H9 (cell line): Measurements from ENCODE around the gene ZNF541. TPM values are rescaled to one million over a fixed set of nuclear protein-coding genes. Genes with fewer than 3 reads are reported as not detected.
"Not testable (repeated sequence)": the region's sequence is repeated elsewhere in the genome, so short reads cannot be mapped to it uniquely, and the experiment has no call there.

ENCODE experiments used
- DNase-seq: peaks from one replicate; pipeline ENCODE4 v3.0.0-alpha.2; 2017
- H2AFZ ChIP-seq: one replicate; pipeline ENCODE4 v1.6.1; 2013; ENCODE audit warnings: mild to moderate bottlenecking, low read length, control low read depth, moderate library complexity
- H2AK5ac ChIP-seq: 2 replicates; pipeline ENCODE4 v1.6.1; 2013; ENCODE audit warnings: low read length, control low read depth, mixed read lengths; ENCODE audit not compliant: insufficient read length
- H2BK120ac ChIP-seq: one replicate; pipeline ENCODE4 v1.6.1; 2013; ENCODE audit warnings: low read depth, mild to moderate bottlenecking, low read length, control low read depth, inconsistent platforms; ENCODE audit not compliant: poor library complexity, severe bottlenecking
- H2BK12ac ChIP-seq: 2 replicates; pipeline ENCODE4 v1.6.1; 2013; ENCODE audit warnings: low read length, control low read depth, mixed read lengths, low read depth; ENCODE audit not compliant: insufficient read length
- H2BK15ac ChIP-seq: 2 replicates; pipeline ENCODE4 v1.6.1; 2013; ENCODE audit warnings: low read depth, low read length, control low read depth
- H2BK20ac ChIP-seq: one replicate; pipeline ENCODE4 v1.6.1; 2013; ENCODE audit warnings: low read depth, mild to moderate bottlenecking, low read length, control low read depth, inconsistent platforms; ENCODE audit not compliant: poor library complexity, severe bottlenecking
- H2BK5ac ChIP-seq: 2 replicates; pipeline ENCODE4 v1.6.1; 2013; ENCODE audit warnings: low read length, control low read depth, mixed read lengths; ENCODE audit not compliant: insufficient read length
- H3K14ac ChIP-seq: 2 replicates; pipeline ENCODE4 v1.6.1; 2013; ENCODE audit warnings: low read length, control low read depth; ENCODE audit not compliant: insufficient read depth
- H3K18ac ChIP-seq: 2 replicates; pipeline ENCODE4 v1.6.1; 2013; ENCODE audit warnings: low read depth, mild to moderate bottlenecking, mixed read lengths, low read length, control low read depth; ENCODE audit not compliant: insufficient read length
- H3K23ac ChIP-seq: 2 replicates; pipeline ENCODE4 v1.6.1; 2013; ENCODE audit warnings: low read length, control low read depth, mixed read lengths, low read depth; ENCODE audit not compliant: insufficient read length
- H3K23me2 ChIP-seq: 2 replicates; pipeline ENCODE4 v1.6.1; 2013; ENCODE audit warnings: low read depth, mild to moderate bottlenecking, mixed read lengths, low read length, control low read depth; ENCODE audit not compliant: insufficient read length, poor library complexity, severe bottlenecking
- H3K27ac ChIP-seq: 2 replicates; pipeline ENCODE4 v1.5.1; 2013; ENCODE audit warnings: low read length, control low read depth, mixed read lengths, low read depth; ENCODE audit not compliant: insufficient read length
- H3K27me3 ChIP-seq: 2 replicates; pipeline ENCODE4 v1.6.1; 2013; ENCODE audit warnings: low read length, control low read depth, inconsistent platforms; ENCODE audit not compliant: insufficient read depth
- H3K4ac ChIP-seq: 2 replicates; pipeline ENCODE4 v1.6.1; 2013; ENCODE audit warnings: low read depth, mild to moderate bottlenecking, control low read depth, inconsistent platforms, low read length, moderate library complexity
- H3K4me1 ChIP-seq: 2 replicates; pipeline ENCODE4 v1.6.1; 2013; ENCODE audit warnings: low read length, control low read depth, inconsistent platforms; ENCODE audit not compliant: insufficient read depth
- H3K4me2 ChIP-seq: 2 replicates; pipeline ENCODE4 v1.6.1; 2013; ENCODE audit warnings: low read length, control low read depth, mixed read lengths; ENCODE audit not compliant: insufficient read length, insufficient read depth
- H3K56ac ChIP-seq: 2 replicates; pipeline ENCODE4 v1.6.1; 2013; ENCODE audit warnings: low read depth, mild to moderate bottlenecking, mixed read lengths, low read length, control low read depth; ENCODE audit not compliant: insufficient read length
- H3K79me1 ChIP-seq: 2 replicates; pipeline ENCODE4 v1.6.1; 2013; ENCODE audit warnings: low read depth, mild to moderate bottlenecking, moderate library complexity, low read length, control low read depth, inconsistent platforms; ENCODE audit not compliant: insufficient read depth, poor library complexity, severe bottlenecking
- H3K79me2 ChIP-seq: 2 replicates; pipeline ENCODE4 v1.6.1; 2013; ENCODE audit warnings: low read length, control low read depth, inconsistent platforms; ENCODE audit not compliant: insufficient read depth
- H3K9ac ChIP-seq: 2 replicates; pipeline ENCODE4 v1.6.1; 2013; ENCODE audit warnings: low read length, control low read depth, mixed read lengths; ENCODE audit not compliant: insufficient read length; ENCODE audit errors: extremely low read depth
- H3K9me3 ChIP-seq: one replicate; pipeline ENCODE4 v1.6.1; 2013; ENCODE audit warnings: low read depth, low read length, inconsistent platforms; ENCODE audit not compliant: control insufficient read depth
- H3T11ph ChIP-seq: one replicate; pipeline ENCODE4 v1.6.1; 2013; ENCODE audit warnings: mild to moderate bottlenecking, low read length, control low read depth, inconsistent platforms
- H4K20me1 ChIP-seq: one replicate; pipeline ENCODE4 v1.6.1; 2013; ENCODE audit not compliant: control insufficient read depth, insufficient read length, insufficient read depth
- H4K5ac ChIP-seq: 2 replicates; pipeline ENCODE4 v1.6.1; 2013; ENCODE audit warnings: low read depth, mild to moderate bottlenecking, mixed read lengths, low read length, control low read depth; ENCODE audit not compliant: insufficient read length
- H4K8ac ChIP-seq: replicated peaks from 2 replicates; pipeline ENCODE4 v1.6.1; 2013; ENCODE audit warnings: low read length, control low read depth, mixed read lengths, low read depth; ENCODE audit not compliant: insufficient read length
- H4K91ac ChIP-seq: 2 replicates; pipeline ENCODE4 v1.6.1; 2013; ENCODE audit warnings: low read depth, mild to moderate bottlenecking, moderate library complexity, mixed read lengths, low read length, control low read depth; ENCODE audit not compliant: insufficient read length
- H3K27ac Mint-ChIP-seq, 3 experiments: 2 replicates in 2 of 3; 3 replicates in 1 of 3; pipeline ENCODE4 v1.8.0; 2020 to 2021; ENCODE audit warnings: mixed read lengths in 3 of 3, mild to moderate bottlenecking in 1 of 3, moderate library complexity in 1 of 3
- H3K27me3 Mint-ChIP-seq: 2 replicates; pipeline ENCODE4 v1.8.0; 2021; ENCODE audit warnings: low read depth, mild to moderate bottlenecking, moderate library complexity, mixed read lengths
- H3K36me3 Mint-ChIP-seq, 3 experiments: 2 replicates in 2 of 3; 3 replicates in 1 of 3; pipeline ENCODE4 v1.8.0; 2020 to 2021; ENCODE audit warnings: low read depth in 3 of 3, mixed read lengths in 3 of 3; ENCODE audit not compliant: insufficient read depth in 1 of 3
- H3K4me1 Mint-ChIP-seq, 2 experiments: 2 replicates each; pipeline ENCODE4 v1.8.0; 2020; ENCODE audit warnings: mixed read lengths in 2 of 2
- H3K4me3 Mint-ChIP-seq, 2 experiments: 2 replicates in 1 of 2; 3 replicates in 1 of 2; pipeline ENCODE4 v1.8.0; 2020 to 2021; ENCODE audit warnings: mild to moderate bottlenecking in 2 of 2, mixed read lengths in 2 of 2, moderate library complexity in 1 of 2
- H3K9me3 Mint-ChIP-seq, 2 experiments: 2 replicates in 1 of 2; 3 replicates in 1 of 2; pipeline ENCODE4 v1.8.0; 2020; ENCODE audit warnings: mild to moderate bottlenecking in 2 of 2, mixed read lengths in 2 of 2, moderate library complexity in 1 of 2
- CTCF ChIP-seq: fragments of 200-600 bp; sonication (generic); conservative IDR thresholded peaks from 3 replicates; pipeline ENCODE4 v1.8.0; 2021; ENCODE audit warnings: antibody characterized with exemption, mild to moderate bottlenecking
- WGBS: extraction: QIAGEN DNeasy Blood & Tissue Kit; methylation state at CpG from one replicate; pipeline ENCODE4 v1.1.7; 2013; ENCODE audit warnings: missing lambda C conversion rate, low lambda C conversion rate, mixed read lengths; ENCODE audit not compliant: insufficient read length; ENCODE audit errors: extremely low coverage; 5-methylcytosine and 5-hydroxymethylcytosine counted together
- total RNA-seq: library from RNA; stranded (reverse); gene quantifications from 2 replicates; pipeline ENCODE4 v1.2.1, GENCODE V29; 2021

The ZNF541 gene
- total RNA-seq, 1 experiment from 2014 or later: not detected

- Histone ChIP-seq H3K18ac (peak overlapping the region; percentile 20), H3K79me2 (no peaks in the 10 kb centered on the region), H3K9me3 (no peaks in the 10 kb centered on the region), H4K91ac (no peak overlapping the region), H3K4me1 (no peaks in the 10 kb centered on the region), H2BK120ac (no peak overlapping the region), H3K14ac (peak overlapping the region; percentile 62; the same call in 1 of the 2 replicates), H3K23ac (no peak overlapping the region), H3K4ac (no peak overlapping the region), H3K56ac (no peak overlapping the region), H3K27ac (no peak overlapping the region), H2BK5ac (no peak overlapping the region), H2AFZ (no peak overlapping the region), H3K4me2 (peak overlapping the region; percentile 75), H2BK12ac (no peak overlapping the region), H4K8ac (no peak overlapping the region), H3K79me1 (no peaks in the 10 kb centered on the region), H2BK20ac (no peak overlapping the region), H2BK15ac (no peak overlapping the region), H3K27me3 (no peaks in the 10 kb centered on the region), H2AK5ac (no peak overlapping the region), H3K23me2 (peaks cover 11% of the 10 kb centered on the region), H3T11ph (no peak overlapping the region), H4K5ac (no peak overlapping the region), H3K9ac (peak overlapping the region; percentile 73), H4K20me1 (no peaks in the 10 kb centered on the region)
- H3K27ac Mint-ChIP-seq: peak overlapping the region; percentile 91 to 96 (median 95); a peak in 6 of 7 replicates
- H3K36me3 Mint-ChIP-seq: no peaks in the 10 kb centered on the region
- DNase-seq: peak; percentile 100
- H3K9me3 Mint-ChIP-seq: no peaks in the 10 kb centered on the region
- no peaks in the 10 kb centered on the region; the same call in 1 of the 2 replicates for H3K27me3 Mint-ChIP-seq
- WGBS: no CpG with 5 or more reads among the region's 77 CpGs
- peaks cover 15 to 25% of the 10 kb centered on the region in 2 experiments for H3K4me1 Mint-ChIP-seq
- peak overlapping the region; percentile 77 to 89 for H3K4me3 Mint-ChIP-seq
- no peak for TF ChIP-seq CTCF
Measured at GRCh38 chr19:47600246-47601179, 27.6 kb upstream of the ZNF541 start.

- not testable (repeated sequence) for H2BK120ac ChIP-seq, H3K79me2 ChIP-seq, H2BK12ac ChIP-seq, H3K4ac ChIP-seq, H3T11ph ChIP-seq, H3K9me3 Mint-ChIP-seq, H3K56ac ChIP-seq, H2BK5ac ChIP-seq, H3K36me3 Mint-ChIP-seq, H3K9ac ChIP-seq, H2AK5ac ChIP-seq, H3K27me3 Mint-ChIP-seq, H4K8ac ChIP-seq, H3K9me3 ChIP-seq, H3K79me1 ChIP-seq, H4K20me1 ChIP-seq, H3K27ac ChIP-seq, H3K14ac ChIP-seq, H3K4me1 ChIP-seq, H2AFZ ChIP-seq, H2BK15ac ChIP-seq, H3K23ac ChIP-seq, H4K91ac ChIP-seq, H3K27me3 ChIP-seq, DNase-seq, H3K18ac ChIP-seq, H2BK20ac ChIP-seq, H4K5ac ChIP-seq
- Histone ChIP-seq H3K23me2 (peaks cover 11% of the 10 kb centered on the region), H3K4me2 (peak overlapping the region; percentile 15)
- WGBS: no CpG with 5 or more reads among the region's 25 CpGs
- peaks cover 15 to 25% of the 10 kb centered on the region in 2 experiments for H3K4me1 Mint-ChIP-seq
- H3K27ac Mint-ChIP-seq: peak overlapping the region; percentile 11 to 92 (median 67); a peak in 6 of 7 replicates
- peak overlapping the region; percentile 67 to 89 for H3K4me3 Mint-ChIP-seq
Measured at GRCh38 chr19:47599671-47600245, 26.8 kb upstream of the ZNF541 start.
